H1 (cell line): ENCODE results near the gene TCFL5. TPM values are rescaled to one million over a fixed set of nuclear protein-coding genes. Genes with fewer than 3 reads are reported as not detected.

Experiments used
- CTCF ChIA-PET: fragments of 300-600 bp; sonication (Branson Sonifier 250); formaldehyde crosslinking; loops from one replicate; lab custom pipeline; 2021; ENCODE audit not compliant: partially characterized antibody; lab: Charles Lee
- POLR2A ChIA-PET: fragments of 300-600 bp; sonication (Branson Sonifier 250); formaldehyde crosslinking; loops from one replicate; lab custom pipeline; 2021; ENCODE audit warnings: inconsistent platforms; ENCODE audit not compliant: partially characterized antibody; lab: Charles Lee
- DNase-seq, 2 experiments: peaks; one replicate each; pipeline versions ENCODE4 v3.0.0 to v3.0.0-alpha.2; 2010 to 2022; ENCODE audit warnings: low spot score in 2 of 2, low read depth in 1 of 2, mixed read lengths in 1 of 2
- FAIRE-seq: peaks from 2 replicates; lab custom pipeline; 2011; peaks lifted over from hg19 to GRCh38; lab: Jason Lieb, UNC
- H2AFZ ChIP-seq: 2 replicates; pipeline ENCODE4 v1.8.1; 2012; ENCODE audit warnings: low read length, inconsistent platforms
- H2AK5ac ChIP-seq: 2 replicates; pipeline ENCODE4 v1.6.1; 2013; ENCODE audit warnings: low read depth, low read length
- H2BK120ac ChIP-seq: replicated peaks from 2 replicates; pipeline ENCODE3; 2013; ENCODE audit warnings: low read depth, low read length, inconsistent platforms
- H2BK12ac ChIP-seq: 2 replicates; pipeline ENCODE4 v1.6.1; 2013; ENCODE audit warnings: low read depth, low read length
- H2BK15ac ChIP-seq: 2 replicates; pipeline ENCODE4 v1.6.1; 2013; ENCODE audit warnings: low read length
- H2BK20ac ChIP-seq: 2 replicates; pipeline ENCODE4 v1.6.1; 2013; ENCODE audit warnings: low read length
- H2BK5ac ChIP-seq: 2 replicates; pipeline ENCODE4 v1.6.1; 2013; ENCODE audit warnings: low read depth, low read length
- H3K14ac ChIP-seq: 2 replicates; pipeline ENCODE4 v1.6.1; 2013; ENCODE audit warnings: inconsistent platforms; ENCODE audit not compliant: insufficient read length
- H3K18ac ChIP-seq: 2 replicates; pipeline ENCODE4 v1.6.1; 2013; ENCODE audit warnings: low read length; ENCODE audit errors: extremely low read depth
- H3K23ac ChIP-seq: 2 replicates; pipeline ENCODE4 v1.6.1; 2013; ENCODE audit warnings: inconsistent platforms; ENCODE audit not compliant: insufficient read length
- H3K23me2 ChIP-seq: 2 replicates; pipeline ENCODE4 v1.6.1; 2013; ENCODE audit warnings: low read depth, low read length
- H3K27ac ChIP-seq: 2 replicates; pipeline ENCODE4 v1.6.1; 2011; ENCODE audit warnings: low read depth, low read length, inconsistent platforms
- H3K27me3 ChIP-seq, 4 experiments: replicated peaks in 1 of 4; 1 replicate in 1 of 4; 2 replicates in 3 of 4; pipeline versions ENCODE4 v1.6.1 to v1.8.1; 2011 to 2013; ENCODE audit warnings: low read length in 3 of 4, mild to moderate bottlenecking in 3 of 4, inconsistent platforms in 2 of 4, mixed read lengths in 2 of 4, moderate library complexity in 1 of 4; ENCODE audit not compliant: control insufficient read depth in 3 of 4, insufficient read depth in 3 of 4; ENCODE audit errors: extremely low read depth in 1 of 4
- H3K36me3 ChIP-seq, 4 experiments: 2 replicates each; pipeline versions ENCODE4 v1.6.1 to v1.8.1; 2011 to 2013; ENCODE audit warnings: mild to moderate bottlenecking in 4 of 4, low read length in 3 of 4, moderate library complexity in 2 of 4, control low read depth in 1 of 4, inconsistent platforms in 1 of 4; ENCODE audit not compliant: insufficient read depth in 4 of 4, control insufficient read depth in 2 of 4
- H3K4ac ChIP-seq: replicated peaks from 2 replicates; pipeline ENCODE3; 2013; ENCODE audit warnings: low read length, low read depth, mixed read lengths, inconsistent platforms; ENCODE audit not compliant: insufficient read length
- H3K4me1 ChIP-seq, 4 experiments: replicated peaks in 1 of 4; 1 replicate in 1 of 4; 2 replicates in 3 of 4; pipeline versions ENCODE4 v1.6.1 to v1.8.1; 2011 to 2013; ENCODE audit warnings: low read length in 3 of 4, inconsistent platforms in 2 of 4, mixed read lengths in 1 of 4; ENCODE audit not compliant: insufficient read depth in 4 of 4, control insufficient read depth in 3 of 4
- H3K4me2 ChIP-seq, 2 experiments: 2 replicates each; pipeline versions ENCODE4 v1.6.1 to v1.8.1; 2011 to 2013; ENCODE audit warnings: low read depth in 2 of 2, low read length in 2 of 2, control low read depth in 1 of 2, inconsistent platforms in 1 of 2, mild to moderate bottlenecking in 1 of 2; ENCODE audit not compliant: insufficient read depth in 1 of 2
- H3K4me3 ChIP-seq, 4 experiments: fragments of 200-600, 300-600 bp in 1 of 4; sonication (generic), shearing (Covaris generic), sonication (Bioruptor Twin) in 1 of 4; 2 replicates each; pipeline versions ENCODE4 v1.5.1 to v1.8.1; 2011 to 2016; ENCODE audit warnings: low read length in 4 of 4, low read depth in 3 of 4, control low read depth in 2 of 4, inconsistent platforms in 2 of 4, mild to moderate bottlenecking in 2 of 4, mixed read lengths in 1 of 4, moderate library complexity in 1 of 4; ENCODE audit not compliant: insufficient read depth in 2 of 4; ENCODE audit errors: extremely low read depth in 1 of 4
- H3K56ac ChIP-seq: replicated peaks from 2 replicates; pipeline ENCODE3; 2013; ENCODE audit warnings: low read depth, mild to moderate bottlenecking, mixed read lengths, low read length, inconsistent platforms; ENCODE audit not compliant: insufficient read length
- H3K79me1 ChIP-seq: 2 replicates; pipeline ENCODE4 v1.6.1; 2013; ENCODE audit warnings: low read depth, low read length, control low read depth
- H3K79me2 ChIP-seq, 2 experiments: 2 replicates each; pipeline versions ENCODE4 v1.6.1 to v1.8.1; 2012 to 2013; ENCODE audit warnings: low read length in 2 of 2, mild to moderate bottlenecking in 2 of 2, inconsistent platforms in 1 of 2; ENCODE audit not compliant: insufficient read depth in 2 of 2, control insufficient read depth in 1 of 2
- H3K9ac ChIP-seq, 4 experiments: replicated peaks in 1 of 4; 1 replicate in 1 of 4; 2 replicates in 3 of 4; pipeline versions ENCODE4 v1.6.1 to v1.8.1; 2011 to 2013; ENCODE audit warnings: low read depth in 3 of 4, low read length in 3 of 4, control low read depth in 2 of 4, mild to moderate bottlenecking in 2 of 4, moderate library complexity in 2 of 4, inconsistent platforms in 1 of 4; ENCODE audit errors: extremely low read depth in 1 of 4
- H3K9me3 ChIP-seq, 2 experiments: 2 replicates each; pipeline versions ENCODE4 v1.6.1 to v1.8.1; 2012 to 2013; ENCODE audit warnings: mild to moderate bottlenecking in 2 of 2, moderate library complexity in 2 of 2, control low read depth in 1 of 2, inconsistent platforms in 1 of 2, low read depth in 1 of 2, low read length in 1 of 2, mixed read lengths in 1 of 2; ENCODE audit not compliant: insufficient read depth in 2 of 2
- H4K20me1 ChIP-seq, 2 experiments: replicated peaks in 1 of 2; 2 replicates each; pipeline versions ENCODE3 to v1.8.1; 2011 to 2013; ENCODE audit warnings: inconsistent platforms in 2 of 2, low read length in 2 of 2, mild to moderate bottlenecking in 1 of 2; ENCODE audit not compliant: insufficient read depth in 2 of 2, control insufficient read depth in 1 of 2
- H4K5ac ChIP-seq: 2 replicates; pipeline ENCODE4 v1.6.1; 2013; ENCODE audit warnings: low read length, low read depth, mixed read lengths, inconsistent platforms; ENCODE audit not compliant: insufficient read length
- H4K8ac ChIP-seq: 2 replicates; pipeline ENCODE4 v1.8.0; 2013; ENCODE audit warnings: mild to moderate bottlenecking, moderate library complexity, low read length, inconsistent platforms; ENCODE audit not compliant: insufficient read depth; ENCODE audit errors: extremely low read depth
- H4K91ac ChIP-seq: replicated peaks from 2 replicates; pipeline ENCODE3; 2013; ENCODE audit warnings: low read length, mixed read lengths, inconsistent platforms; ENCODE audit not compliant: insufficient read length
- ATF3 ChIP-seq: IDR thresholded peaks from 2 replicates; pipeline ENCODE4 v1.6.1; 2011; ENCODE audit warnings: low read depth, mild to moderate bottlenecking, low read length; ENCODE audit not compliant: insufficient read depth
- CBX5 ChIP-seq: fragments of 300-800, 300-1000 bp; sonication (generic); IDR thresholded peaks from 2 replicates; pipeline ENCODE4 v1.7.1; 2016; ENCODE audit warnings: antibody characterized with exemption, low read length, low read depth
- EP300 ChIP-seq, 2 experiments: IDR thresholded peaks; 1 replicate in 1 of 2; 2 replicates in 1 of 2; pipeline ENCODE4 v1.6.1; 2011 to 2012; ENCODE audit warnings: low read depth in 2 of 2, low read length in 2 of 2, mild to moderate bottlenecking in 2 of 2, borderline replicate concordance in 1 of 2, inconsistent platforms in 1 of 2, moderate library complexity in 1 of 2
- EZH2 ChIP-seq: fragments of 200-600 bp; sonication (generic); IDR thresholded peaks from 2 replicates; pipeline ENCODE4 v1.7.1; 2012; ENCODE audit warnings: low read depth, mild to moderate bottlenecking, moderate library complexity, low read length, inconsistent platforms; ENCODE audit not compliant: severe bottlenecking
- NANOG ChIP-seq: IDR thresholded peaks from 2 replicates; pipeline ENCODE4 v1.6.1; 2011; ENCODE audit warnings: low read length, low read depth, mild to moderate bottlenecking, inconsistent platforms; ENCODE audit not compliant: insufficient read depth, poor library complexity, severe bottlenecking
- NRF1 ChIP-seq: IDR thresholded peaks from 2 replicates; pipeline ENCODE4 v1.6.1; 2011; ENCODE audit warnings: mild to moderate bottlenecking, low read depth, low read length, improper control_type of control experiment
- POLR2A ChIP-seq, 2 experiments: IDR thresholded peaks; 1 replicate in 1 of 2; 2 replicates in 1 of 2; pipeline ENCODE4 v1.6.1; 2011; ENCODE audit warnings: low read depth in 2 of 2, low read length in 2 of 2, mild to moderate bottlenecking in 2 of 2; ENCODE audit errors: control extremely low read depth in 1 of 2
- RBBP5 ChIP-seq: IDR thresholded peaks from 2 replicates; pipeline ENCODE4 v1.7.1; 2012; ENCODE audit warnings: low read depth, mild to moderate bottlenecking, inconsistent platforms, low read length, moderate library complexity, borderline replicate concordance
- RFX5 ChIP-seq: IDR thresholded peaks from 2 replicates; pipeline ENCODE4 v1.6.1; 2011; ENCODE audit warnings: low read depth, low read length, improper control_type of control experiment, borderline replicate concordance
- SIN3A ChIP-seq, 2 experiments: IDR thresholded peaks in 1 of 2; conservative IDR thresholded peaks in 1 of 2; 2 replicates each; pipeline ENCODE4 v1.6.1; 2011 to 2012; ENCODE audit warnings: low read length in 2 of 2, improper control_type of control experiment in 1 of 2, low read depth in 1 of 2, mild to moderate bottlenecking in 1 of 2
- SIRT6 ChIP-seq: IDR thresholded peaks from one replicate; pipeline ENCODE4 v1.7.1; 2012; ENCODE audit warnings: low read length, inconsistent platforms
- SP1 ChIP-seq: IDR thresholded peaks from 2 replicates; pipeline ENCODE4 v1.6.1; 2011; ENCODE audit warnings: low read depth, low read length
- SP2 ChIP-seq: IDR thresholded peaks from 2 replicates; pipeline ENCODE4 v1.6.1; 2012; ENCODE audit warnings: mild to moderate bottlenecking, low read length, inconsistent platforms
- ZNF274 ChIP-seq: IDR thresholded peaks from 2 replicates; pipeline ENCODE4 v1.7.0; 2012; ENCODE audit warnings: low read length, borderline replicate concordance; ENCODE audit errors: extremely low read depth
- WGBS, 2 experiments: shearing (Covaris generic) in 1 of 2; methylation state at CpG; one replicate each; pipeline versions ENCODE4 v1.1.6 to v1.1.7; 2013 to 2015; ENCODE audit warnings: low lambda C conversion rate in 2 of 2, mixed read lengths in 2 of 2, inconsistent platforms in 1 of 2, low coverage in 1 of 2, missing lambda C conversion rate in 1 of 2; ENCODE audit not compliant: insufficient replicate concordance in 2 of 2, insufficient coverage in 1 of 2, insufficient read length in 1 of 2; ENCODE audit errors: extremely low coverage in 1 of 2, missing lambda C conversion rate in 1 of 2; 5-methylcytosine and 5-hydroxymethylcytosine counted together
- polyA plus RNA-seq, 7 experiments: library from polyadenylated mRNA; depleted of rRNA in 3 of 7; stranded (reverse) in 5 of 7; unstranded in 2 of 7; fragments of >200 nt in 5 of 7; fragments of 200-250 nt in 2 of 7; gene quantifications; 1 replicate in 5 of 7; 2 replicates in 1 of 7; 4 replicates in 1 of 7; pipeline versions ENCODE4 v1.2.1 to v1.2.3, GENCODE V29; 2011 to 2013; ENCODE audit warnings: missing spikeins in 2 of 7, mixed read lengths in 2 of 7
- total RNA-seq: library from RNA; stranded (reverse); fragmentation: NEBNext Ultra II Directional; extraction: Animal tissue kit (Norgen Biotek cat#: 25700); gene quantifications from 2 replicates; pipeline ENCODE4 v1.2.1, GENCODE V29; 2021

The TCFL5 gene
- total and polyA plus RNA-seq, 2 of the 8 experiments (the other 6 are each of a cell fraction or from before 2014, with no cell fraction given), result 6.2 to 15.0 TPM

GRCh38 chr20:62852196-62852595 is 9.4 kb downstream of the TCFL5 start:
- WGBS, 2 experiments, result 93% methylated on average over 8 of the region's 8 CpGs; no CpG with 5 or more reads in 1 of the 2 experiments
- H4K20me1 ChIP-seq, result peaks cover 8 to 9% of the 10 kb centered on the region in 2 experiments
- no peak overlapping the region for H2AFZ ChIP-seq
- FAIRE-seq, result no peak
- H3K36me3 ChIP-seq, result peaks cover 3 to 26% (median 16%) of the 10 kb centered on the region in 4 experiments; a peak in 7 of 8 replicates
- H3K23ac ChIP-seq, result no peak overlapping the region
- H3K79me2 ChIP-seq, result no peaks in the 10 kb centered on the region
- H3K9me3 ChIP-seq, result no peaks in the 10 kb centered on the region
- H2BK120ac ChIP-seq, result no peak overlapping the region
- no peak overlapping the region for H3K56ac ChIP-seq
- H3K4ac ChIP-seq, result no peak overlapping the region
- H3K18ac ChIP-seq, result no peak overlapping the region
- H3K4me3 ChIP-seq, result no peak overlapping the region
- H2BK12ac ChIP-seq, result no peak overlapping the region
- H3K79me1 ChIP-seq, result peaks cover 2% of the 10 kb centered on the region; the same call in 1 of the 2 replicates
- H3K4me1 ChIP-seq, result no peaks in the 10 kb centered on the region
- H4K8ac ChIP-seq, result no peak overlapping the region
- no peak overlapping the region for H3K9ac ChIP-seq
- no peak overlapping the region for H3K14ac ChIP-seq
- H2BK5ac ChIP-seq, result no peak overlapping the region
- no peak overlapping the region for H2BK20ac ChIP-seq
- H2AK5ac ChIP-seq, result no peak overlapping the region
- CTCF ChIA-PET, result interaction anchor here (1.4 kb wide), 1 partner anchor 20 kb away, joined by 4 read pairs; no protein-coding TSS in a partner anchor
- no peak overlapping the region for H3K27ac ChIP-seq
- no peaks in the 10 kb centered on the region for H3K27me3 ChIP-seq
- POLR2A ChIA-PET, result no interaction called here
- no peaks in the 10 kb centered on the region for H3K23me2 ChIP-seq
- H4K91ac ChIP-seq, result no peak overlapping the region
- H3K4me2 ChIP-seq, result no peak overlapping the region
- no peak for DNase-seq
- no peak overlapping the region for H2BK15ac ChIP-seq
- no peak overlapping the region for H4K5ac ChIP-seq
- TF ChIP-seq EZH2 (no peak), SP1 (no peak), SIN3A (conservative IDR thresholded peaks at IDR 0.05 in 1 of 2, IDR thresholded peaks at IDR 0.05 in 1 of 2; ENCODE audit: low read depth in 1 of 2, low read length in 2 of 2) (no peak), NANOG (no peak), NRF1 (no peak), RFX5 (no peak), RBBP5 (no peak), POLR2A (IDR thresholded peaks at IDR 0.05; ENCODE audit: control extremely low read depth in 1 of 2, low read depth in 2 of 2, low read length in 2 of 2) (no peak), ATF3 (no peak), CBX5 (no peak), EP300 (IDR thresholded peaks at IDR 0.05; ENCODE audit: borderline replicate concordance in 1 of 2, low read depth in 2 of 2, low read length in 2 of 2) (no peak), ZNF274 (no peak), SIRT6 (no peak), SP2 (no peak)
